ENCODE measurements around the gene TRAPPC10. TPM values are rescaled to one million over a fixed set of nuclear protein-coding genes. Genes with fewer than 3 reads are reported as not detected.

Gene TRAPPC10
- total and polyA plus RNA-seq, 10 of the 15 experiments (the other 5 are each of a cell fraction or from before 2014, with no cell fraction given) = 1.1 to 39.6 (median 28.2) TPM

GRCh38 chr21:44067011-44067839 lies 55.1 kb downstream of the TRAPPC10 start:
- H3K36me3 ChIP-seq (ENCODE audit: control insufficient read depth in 2 of 2, insufficient read depth in 2 of 2, low read length in 1 of 2) = peaks cover 37 to 40% of the 10 kb centered on the region in 2 experiments; a peak in 3 of 4 replicates

More at GRCh38 chr21:44067011-44067839, 55.1 kb downstream of the TRAPPC10 start:
- no TSS peak for BruUV-seq (replicated peaks)
- DNase-seq (ENCODE audit: low read depth, low spot score) (no peak), ATAC-seq (no peak), FAIRE-seq (no peak)
- intact Hi-C loops (cut with micrococcal nuclease; ENCODE audit: unreplicated experiment) = no loop called here
- H3K4me1 ChIP-seq (ENCODE audit: control insufficient read depth, insufficient read depth, low read length) = 0 out of 2 replicates have a peak, but pooled peaks cover 7% of the 10 kb centered on the region
- ChIA-PET POLR2A (no interaction called here), CTCF (no interaction called here), SMC1A (ENCODE audit: uncharacterized antibody, unreplicated experiment) (interaction anchor here (0.7 to 1.0 kb wide), 4 partner anchors 11 to 53 kb away, joined by 3 read pairs; no protein-coding TSS in a partner anchor), RAD21 (ENCODE audit: unreplicated experiment) (no interaction called here)
- H2AFZ ChIP-seq (ENCODE audit: control insufficient read depth, low read depth, low read length) = no peak overlapping the region
- in situ Hi-C loops (cut with MboI) = no loop called here
- H4K20me1 ChIP-seq (ENCODE audit: control insufficient read depth, insufficient read depth) = 0 out of 2 replicates have a peak, but pooled peaks cover 3% of the 10 kb centered on the region
- no peaks in the 10 kb centered on the region for H3K9me3 ChIP-seq (replicated peaks; ENCODE audit: control insufficient read depth, insufficient read depth, low read length)
- H3K9ac ChIP-seq (ENCODE audit: control insufficient read depth, insufficient read depth, low read length) = no peak overlapping the region
- no peak overlapping the region for H3K4me3 ChIP-seq
- H3K27me3 ChIP-seq (replicated peaks in 1 of 2; ENCODE audit: control insufficient read depth in 2 of 2, insufficient read depth in 2 of 2, low read length in 1 of 2) = no peaks in the 10 kb centered on the region
- no peak overlapping the region for H3K4me2 ChIP-seq (ENCODE audit: control insufficient read depth, insufficient read depth)
- no peak overlapping the region for H3K27ac ChIP-seq (ENCODE audit: control insufficient read depth, insufficient read depth)
- TF ChIP-seq RUNX3 (IDR thresholded peaks at IDR 0.05; ENCODE audit: low read length) (no peak), MTA2 (IDR thresholded peaks at IDR 0.05; ENCODE audit: low read depth) (no peak), EGR1 (IDR thresholded peaks at IDR 0.05; ENCODE audit: borderline replicate concordance in 1 of 2, low read depth in 2 of 2, low read length in 2 of 2) (no peak), PBX3 (IDR thresholded peaks at IDR 0.05; ENCODE audit: insufficient replicate concordance, low read depth, low read length) (no peak), CREB1 (IDR thresholded peaks at IDR 0.05; ENCODE audit: low read depth) (no peak), SP1 (IDR thresholded peaks at IDR 0.05; ENCODE audit: low read depth, low read length) (no peak), POLR2AphosphoS2 (IDR thresholded peaks at IDR 0.05; ENCODE audit: low read depth, low read length) (no peak), EP300 (IDR thresholded peaks at IDR 0.05; ENCODE audit: borderline replicate concordance in 1 of 2, control insufficient read depth in 1 of 2, low read depth in 2 of 2, low read length in 2 of 2) (no peak), YY1 (IDR thresholded peaks at IDR 0.05; ENCODE audit: low read depth, low read length) (no peak), CBX3 (IDR thresholded peaks at IDR 0.05; ENCODE audit: borderline replicate concordance, low read depth) (no peak), SRF (IDR thresholded peaks at IDR 0.05; ENCODE audit: low read depth in 2 of 2, low read length in 2 of 2) (no peak), SMAD1 (IDR thresholded peaks at IDR 0.05; ENCODE audit: low read depth, partially characterized antibody) (no peak), RFX5 (IDR thresholded peaks at IDR 0.05; ENCODE audit: low read depth, low read length) (no peak), YBX1 (IDR thresholded peaks at IDR 0.05) (no peak), CHD1 (IDR thresholded peaks at IDR 0.05; ENCODE audit: low read depth, low read length) (no peak), ZBED1 (IDR thresholded peaks at IDR 0.05; ENCODE audit: borderline replicate concordance) (no peak), MYB (IDR thresholded peaks at IDR 0.05; ENCODE audit: borderline replicate concordance, low read depth, low read length) (no peak), ZNF622 (IDR thresholded peaks at IDR 0.05) (no peak), PAX8 (IDR thresholded peaks at IDR 0.05) (no peak), STAT1 (conservative IDR thresholded peaks at IDR 0.05) (no peak)
- peaks cover 4% of the 10 kb centered on the region for H3K79me2 ChIP-seq (ENCODE audit: control insufficient read depth, insufficient read depth, low read length)
- 89% methylated on average over 15 of the region's 15 CpGs for WGBS (ENCODE audit: insufficient coverage, insufficient replicate concordance, low lambda C conversion rate, missing lambda C conversion rate)

All from GM12878 (cell line).